Type B pancreatic cell (in vitro differentiated cells): Measurements from ENCODE around the gene ACAA1. TPM values are rescaled to one million over a fixed set of nuclear protein-coding genes. Genes with fewer than 3 reads are reported as not detected.
A peak's percentile ranks its signal among the peaks of the same experiment; 100 is the strongest.

Experiments used
- DNase-seq: peaks from one replicate; pipeline ENCODE4 v3.0.0; 2021; ENCODE audit warnings: mixed read lengths; ENCODE audit not compliant: unreplicated experiment; ENCODE audit errors: extremely low spot score
- H3K27ac Mint-ChIP-seq: 2 replicates; pipeline ENCODE4 v1.8.0; 2021; ENCODE audit warnings: mild to moderate bottlenecking, mixed read lengths
- H3K27me3 Mint-ChIP-seq: 2 replicates; pipeline ENCODE4 v1.8.0; 2021; ENCODE audit warnings: mixed read lengths
- H3K36me3 Mint-ChIP-seq: 2 replicates; pipeline ENCODE4 v1.8.0; 2021; ENCODE audit warnings: mixed read lengths
- H3K4me1 Mint-ChIP-seq: one replicate; pipeline ENCODE4 v1.8.0; 2021; ENCODE audit warnings: mixed read lengths; ENCODE audit not compliant: unreplicated experiment
- H3K4me3 Mint-ChIP-seq: 2 replicates; pipeline ENCODE4 v1.8.0; 2021; ENCODE audit warnings: mild to moderate bottlenecking, mixed read lengths
- H3K9me3 Mint-ChIP-seq: 2 replicates; pipeline ENCODE4 v1.8.0; 2021; ENCODE audit warnings: mixed read lengths
- total RNA-seq: library from RNA; stranded (reverse); gene quantifications from 2 replicates; pipeline ENCODE4 v1.2.1, GENCODE V29; 2021; ENCODE audit warnings: low replicate concordance
- TF ChIP-seq, protein P1 (sequence below): fragments of 200-600 bp; sonication (generic); conservative IDR thresholded peaks from 2 replicates; pipeline ENCODE4 v1.5.0; 2021; ENCODE audit warnings: antibody characterized with exemption, mild to moderate bottlenecking

Gene ACAA1
- total RNA-seq, 1 donor from 2014 or later, result 81.2 TPM

DNA sequence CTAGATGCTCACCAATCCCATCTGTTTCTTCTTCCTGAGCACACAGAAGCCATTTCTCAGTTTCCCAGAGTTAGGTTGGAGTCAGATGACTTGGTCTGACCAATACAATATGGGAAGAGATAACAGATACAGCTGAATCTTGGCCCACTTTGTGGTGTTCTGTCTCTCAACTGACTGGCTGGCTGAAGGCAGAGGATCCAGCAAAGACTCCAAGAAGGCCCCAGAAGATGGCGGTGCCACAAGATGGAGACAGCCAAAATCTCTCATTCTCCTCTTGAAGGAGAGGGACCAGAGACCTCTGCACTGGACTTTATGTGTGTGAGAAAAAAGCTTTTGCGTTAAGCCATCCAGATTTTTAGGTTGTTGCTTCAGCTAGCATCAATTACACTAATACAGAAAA is 20.2 kb upstream of the ACAA1 start:
- TF ChIP-seq, protein P1, sequence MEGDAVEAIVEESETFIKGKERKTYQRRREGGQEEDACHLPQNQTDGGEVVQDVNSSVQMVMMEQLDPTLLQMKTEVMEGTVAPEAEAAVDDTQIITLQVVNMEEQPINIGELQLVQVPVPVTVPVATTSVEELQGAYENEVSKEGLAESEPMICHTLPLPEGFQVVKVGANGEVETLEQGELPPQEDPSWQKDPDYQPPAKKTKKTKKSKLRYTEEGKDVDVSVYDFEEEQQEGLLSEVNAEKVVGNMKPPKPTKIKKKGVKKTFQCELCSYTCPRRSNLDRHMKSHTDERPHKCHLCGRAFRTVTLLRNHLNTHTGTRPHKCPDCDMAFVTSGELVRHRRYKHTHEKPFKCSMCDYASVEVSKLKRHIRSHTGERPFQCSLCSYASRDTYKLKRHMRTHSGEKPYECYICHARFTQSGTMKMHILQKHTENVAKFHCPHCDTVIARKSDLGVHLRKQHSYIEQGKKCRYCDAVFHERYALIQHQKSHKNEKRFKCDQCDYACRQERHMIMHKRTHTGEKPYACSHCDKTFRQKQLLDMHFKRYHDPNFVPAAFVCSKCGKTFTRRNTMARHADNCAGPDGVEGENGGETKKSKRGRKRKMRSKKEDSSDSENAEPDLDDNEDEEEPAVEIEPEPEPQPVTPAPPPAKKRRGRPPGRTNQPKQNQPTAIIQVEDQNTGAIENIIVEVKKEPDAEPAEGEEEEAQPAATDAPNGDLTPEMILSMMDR, result no peak
- H3K9me3 Mint-ChIP-seq, result no peaks in the 10 kb centered on the region
- no peaks in the 10 kb centered on the region for H3K36me3 Mint-ChIP-seq
- no peak overlapping the region for H3K4me3 Mint-ChIP-seq
- no peaks in the 10 kb centered on the region for H3K27me3 Mint-ChIP-seq
- no peak for DNase-seq
- H3K27ac Mint-ChIP-seq, result peak overlapping the region; percentile 99
- H3K4me1 Mint-ChIP-seq, result peaks cover 13% of the 10 kb centered on the region

DNA sequence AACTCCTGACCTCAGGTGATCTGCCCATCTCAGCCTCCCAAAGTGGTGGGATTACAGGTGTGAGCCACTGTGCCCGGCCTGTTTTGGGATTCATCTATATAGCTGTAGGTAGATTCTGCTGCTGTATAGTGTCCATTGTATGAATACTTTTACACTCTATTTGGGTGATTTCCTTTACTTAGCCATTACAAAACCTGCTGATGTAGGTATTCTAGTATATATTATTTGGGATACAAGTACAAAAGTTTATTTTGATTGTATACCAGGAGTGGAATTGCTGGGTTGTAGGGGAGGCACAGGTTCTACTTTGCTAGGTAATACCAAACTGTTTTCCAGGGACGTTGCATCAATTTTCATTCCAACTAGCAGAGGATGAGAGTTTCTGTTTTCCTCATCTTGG is 18.9 kb upstream of the ACAA1 start:
- TF ChIP-seq, protein P1, result no peak
- H3K4me1 Mint-ChIP-seq, result peaks cover 21% of the 10 kb centered on the region
- H3K9me3 Mint-ChIP-seq, result peaks cover 8% of the 10 kb centered on the region
- no peaks in the 10 kb centered on the region for H3K36me3 Mint-ChIP-seq
- DNase-seq, result peak; percentile 16
- no peak overlapping the region for H3K4me3 Mint-ChIP-seq
- H3K27ac Mint-ChIP-seq, result peak overlapping the region; percentile 99
- H3K27me3 Mint-ChIP-seq, result no peaks in the 10 kb centered on the region

DNA sequence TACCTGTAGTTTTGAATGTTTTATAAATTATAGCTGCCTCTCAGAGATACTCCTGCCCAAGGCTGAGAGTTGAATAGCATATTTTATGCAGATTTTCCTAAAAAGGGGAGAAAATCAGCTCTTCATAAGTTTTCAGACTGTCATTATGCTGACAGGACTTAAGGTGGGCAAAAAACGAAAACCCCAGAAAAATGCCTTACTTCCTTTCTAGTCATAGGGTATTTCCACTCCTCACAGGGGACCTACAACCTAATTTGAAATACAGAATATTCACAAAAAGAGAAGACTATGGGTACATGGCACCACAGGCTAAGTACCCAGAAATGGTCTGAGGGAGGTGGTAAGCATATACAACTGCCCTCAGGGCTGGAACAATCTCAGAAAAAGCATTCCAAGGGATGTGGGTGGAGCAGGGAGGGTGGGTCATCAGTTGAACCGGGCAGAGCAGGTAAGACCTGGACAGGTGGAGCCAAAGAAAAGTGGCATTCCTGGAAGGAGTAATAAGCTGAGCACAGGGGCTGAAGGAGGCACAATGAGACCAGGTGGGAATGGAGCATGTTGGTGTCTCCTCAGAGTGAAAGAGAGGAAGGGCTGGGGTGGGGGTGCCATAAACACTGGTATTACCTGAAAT is 17.8 kb upstream of the ACAA1 start:
- Mint-ChIP-seq H3K27ac (peak overlapping the region; percentile 99), H3K27me3 (no peaks in the 10 kb centered on the region), H3K9me3 (peaks cover 8% of the 10 kb centered on the region), H3K4me1 (peaks cover 21% of the 10 kb centered on the region), H3K36me3 (no peaks in the 10 kb centered on the region), H3K4me3 (peak overlapping the region; percentile 69)
- TF ChIP-seq, protein P1, result no peak
- DNase-seq, result peak; percentile 11

DNA sequence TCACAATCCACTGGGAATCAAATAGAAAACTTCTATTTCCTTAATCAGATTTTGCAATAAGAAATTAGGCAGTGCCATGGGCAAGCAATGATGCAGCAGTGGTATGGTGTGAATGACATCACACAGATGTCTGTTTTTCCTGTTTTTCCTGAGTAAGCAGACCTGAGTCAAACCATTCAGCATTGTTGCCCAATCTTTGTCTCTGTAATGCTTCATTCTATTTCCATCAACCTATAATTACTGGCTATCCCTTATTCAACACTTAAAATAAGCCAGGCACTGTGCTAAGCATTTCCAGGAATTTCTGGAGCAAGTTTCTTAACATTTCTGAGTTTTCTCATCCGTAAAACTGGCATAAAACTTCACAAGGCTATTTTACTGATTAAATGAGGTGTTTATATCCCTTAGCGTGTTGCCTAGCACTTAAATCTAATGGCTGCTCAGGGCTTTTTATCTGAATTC is 17.1 kb upstream of the ACAA1 start:
- H3K9me3 Mint-ChIP-seq, result peaks cover 8% of the 10 kb centered on the region
- TF ChIP-seq, protein P1, result no peak
- H3K4me3 Mint-ChIP-seq, result peak overlapping the region; percentile 69
- H3K27me3 Mint-ChIP-seq, result no peaks in the 10 kb centered on the region
- H3K36me3 Mint-ChIP-seq, result no peaks in the 10 kb centered on the region
- peaks cover 21% of the 10 kb centered on the region for H3K4me1 Mint-ChIP-seq
- DNase-seq, result no peak
- peak overlapping the region; percentile 99 for H3K27ac Mint-ChIP-seq

DNA sequence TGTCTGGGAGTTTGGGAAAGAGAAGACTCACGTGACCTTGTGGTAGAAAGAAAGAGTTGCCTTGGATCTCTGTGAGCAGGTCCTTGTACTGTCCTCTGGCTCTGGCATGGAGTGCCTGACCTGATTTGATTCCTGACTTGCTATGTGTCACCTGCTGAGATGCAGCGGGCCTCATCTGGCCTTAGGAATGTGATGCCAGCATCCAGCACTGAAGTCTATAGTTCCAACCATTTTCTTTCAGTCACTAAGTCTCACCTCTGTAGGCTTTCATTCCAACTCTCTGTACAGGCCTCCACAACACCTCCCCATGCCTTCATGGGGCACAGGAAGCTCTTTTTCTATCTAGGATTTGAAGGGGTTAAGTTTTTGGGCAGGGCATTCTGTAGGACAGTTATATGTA is 16.3 kb upstream of the ACAA1 start:
- no peak for DNase-seq
- Mint-ChIP-seq H3K4me3 (peak overlapping the region; percentile 69), H3K36me3 (no peaks in the 10 kb centered on the region), H3K27me3 (no peaks in the 10 kb centered on the region), H3K9me3 (peaks cover 8% of the 10 kb centered on the region), H3K27ac (peak overlapping the region; percentile 99), H3K4me1 (peaks cover 21% of the 10 kb centered on the region)
- TF ChIP-seq, protein P1, result no peak
